AG04449 (cell line): ENCODE results near the gene PRDM11.
"Not testable (repeated sequence)": the region's sequence is repeated elsewhere in the genome, so short reads cannot be mapped to it uniquely, and the experiment has no call there.

ENCODE experiments used
- CTCF ChIA-PET: fragments of 350-600 bp; formaldehyde crosslinking; extraction: SDS; loops from one replicate; lab custom pipeline; 2021; ENCODE audit warnings: antibody characterized with exemption; lab: Yijun Ruan, JAX
- POLR2A ChIA-PET: fragments of 400-600, 350-600 bp; formaldehyde crosslinking; extraction: SDS; loops from one replicate; lab custom pipeline; 2020; ENCODE audit warnings: antibody characterized with exemption, inconsistent platforms; lab: Yijun Ruan, JAX
- DNase-seq: peaks from one replicate; pipeline ENCODE4 v3.0.0-alpha.2; 2010; ENCODE audit warnings: low read depth, low spot score
- H3K4me3 ChIP-seq: 2 replicates; pipeline ENCODE4 v1.5.1; 2011; ENCODE audit warnings: low read depth, mild to moderate bottlenecking, control low read depth, low read length
- TF ChIP-seq, protein P1 (sequence below): IDR thresholded peaks from one replicate; pipeline ENCODE4 v1.5.1; 2011; ENCODE audit warnings: mild to moderate bottlenecking, moderate library complexity, low read length, control low read depth, inconsistent platforms; ENCODE audit not compliant: insufficient read depth; ENCODE audit errors: missing control alignments

PRDM11 gene

DNA sequence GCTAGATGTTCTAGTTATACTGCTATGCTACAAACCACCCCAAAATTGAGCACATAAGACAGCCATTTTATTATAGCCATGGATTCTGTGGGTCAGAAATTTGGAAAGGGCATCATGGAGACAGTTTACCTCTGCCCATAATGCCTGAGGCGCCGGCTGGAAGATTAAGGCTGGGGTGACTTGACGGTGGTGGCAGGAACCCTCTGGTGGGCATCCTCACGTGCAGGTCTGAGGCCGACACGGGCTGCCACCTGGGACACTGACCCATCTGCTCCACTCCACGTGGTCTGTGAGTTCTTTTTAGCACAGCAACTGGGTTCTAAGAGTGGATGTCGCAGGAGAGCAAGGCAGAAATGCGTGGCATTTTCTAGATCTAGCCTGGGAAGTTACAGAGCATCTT lies 40.0 kb upstream of the PRDM11 start:
- no peak for DNase-seq
- ChIA-PET POLR2A (no interaction called here), CTCF (interaction anchor here (0.8 to 33.8 kb wide), 18 partner anchors 9 to 485 kb away, joined by 3 to 2237 read pairs (median 14); partner anchors contain the start of gene SYT13)
- H3K4me3 ChIP-seq, result no peak overlapping the region
- TF ChIP-seq, protein P1, sequence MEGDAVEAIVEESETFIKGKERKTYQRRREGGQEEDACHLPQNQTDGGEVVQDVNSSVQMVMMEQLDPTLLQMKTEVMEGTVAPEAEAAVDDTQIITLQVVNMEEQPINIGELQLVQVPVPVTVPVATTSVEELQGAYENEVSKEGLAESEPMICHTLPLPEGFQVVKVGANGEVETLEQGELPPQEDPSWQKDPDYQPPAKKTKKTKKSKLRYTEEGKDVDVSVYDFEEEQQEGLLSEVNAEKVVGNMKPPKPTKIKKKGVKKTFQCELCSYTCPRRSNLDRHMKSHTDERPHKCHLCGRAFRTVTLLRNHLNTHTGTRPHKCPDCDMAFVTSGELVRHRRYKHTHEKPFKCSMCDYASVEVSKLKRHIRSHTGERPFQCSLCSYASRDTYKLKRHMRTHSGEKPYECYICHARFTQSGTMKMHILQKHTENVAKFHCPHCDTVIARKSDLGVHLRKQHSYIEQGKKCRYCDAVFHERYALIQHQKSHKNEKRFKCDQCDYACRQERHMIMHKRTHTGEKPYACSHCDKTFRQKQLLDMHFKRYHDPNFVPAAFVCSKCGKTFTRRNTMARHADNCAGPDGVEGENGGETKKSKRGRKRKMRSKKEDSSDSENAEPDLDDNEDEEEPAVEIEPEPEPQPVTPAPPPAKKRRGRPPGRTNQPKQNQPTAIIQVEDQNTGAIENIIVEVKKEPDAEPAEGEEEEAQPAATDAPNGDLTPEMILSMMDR, result no peak

GRCh38 chr11:45107029-45107428 lies 39.4 kb upstream of the PRDM11 start:
- no peak for DNase-seq
- ChIA-PET CTCF (interaction anchor here (1.2 to 33.8 kb wide), 11 partner anchors 12 to 486 kb away, joined by 3 to 2237 read pairs (median 15); partner anchors contain the start of gene SYT13), POLR2A (no interaction called here)
- H3K4me3 ChIP-seq, result no peak overlapping the region
- TF ChIP-seq, protein P1, result no peak

DNA sequence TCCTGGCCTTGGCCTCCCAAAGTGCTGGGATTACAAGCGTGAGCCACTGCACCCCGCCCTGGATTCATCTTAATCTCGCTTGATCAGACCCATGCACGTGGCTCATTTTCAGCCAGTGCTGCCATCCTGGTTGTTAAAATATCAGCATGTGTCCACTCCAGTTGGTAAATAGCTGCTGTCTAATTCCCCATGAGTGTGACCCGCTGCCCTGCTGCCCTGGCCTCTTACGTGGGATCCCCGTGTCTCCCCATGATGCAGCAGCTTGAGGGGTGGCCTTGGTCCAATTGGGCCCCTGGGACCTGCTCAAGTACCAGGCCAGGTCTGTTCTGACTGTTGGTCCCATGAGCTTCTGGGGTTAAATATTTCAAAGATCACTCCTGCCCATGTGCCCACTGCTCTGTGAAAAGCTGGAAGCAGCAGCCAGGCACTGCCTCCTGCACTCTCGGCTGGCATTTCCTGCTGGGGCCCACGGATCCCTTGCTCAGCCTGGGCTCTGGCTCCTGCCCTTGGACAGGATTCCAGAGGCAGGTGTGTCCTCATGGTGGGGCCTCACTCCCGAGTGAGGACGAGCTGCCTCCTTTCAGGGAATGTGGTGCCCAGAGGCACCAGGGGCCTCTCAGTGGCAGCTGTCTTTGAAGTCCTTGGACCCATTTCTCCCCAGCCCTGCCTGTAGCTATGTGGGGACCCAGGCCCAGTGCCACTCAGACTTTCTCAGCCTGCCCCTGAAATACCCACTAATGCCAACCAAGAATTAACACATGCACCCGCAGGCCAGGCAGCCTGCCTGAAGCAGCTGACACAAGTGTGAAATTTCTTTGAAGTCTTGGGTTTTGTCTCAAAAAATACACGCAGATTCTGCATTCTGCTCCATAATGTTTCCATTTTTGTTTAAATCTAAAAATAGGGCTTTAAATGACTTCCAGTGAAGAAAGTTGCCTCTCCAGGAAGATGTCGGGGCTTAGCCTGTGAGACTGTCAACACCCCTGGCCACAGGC lies 38.1 kb upstream of the PRDM11 start:
- no peak for DNase-seq
- CTCF ChIA-PET, result interaction anchor here (0.9 to 33.8 kb wide), 13 partner anchors 9 to 663 kb away, joined by 3 to 2237 read pairs (median 5); partner anchors contain the start of gene SYT13

DNA sequence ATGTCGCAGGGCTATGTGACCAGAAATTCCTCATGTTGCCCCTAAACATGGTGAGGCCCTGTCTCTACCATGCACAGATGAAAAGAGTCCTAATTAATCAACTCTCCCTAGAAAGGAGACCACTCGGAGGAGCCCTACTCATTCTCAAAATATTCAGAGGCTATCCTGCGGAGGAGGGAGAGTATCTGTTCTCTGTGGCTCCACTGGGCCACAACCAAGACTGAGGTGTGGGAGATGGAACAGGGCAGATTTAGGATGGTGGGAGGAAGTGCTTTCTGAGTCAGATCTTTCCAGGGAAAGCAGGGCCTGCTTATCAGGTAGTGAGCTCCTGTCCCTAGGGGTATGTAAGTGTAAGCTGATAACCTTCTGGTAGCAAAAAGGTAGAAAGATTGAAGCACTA lies 37.0 kb upstream of the PRDM11 start:
- no peak overlapping the region for H3K4me3 ChIP-seq
- CTCF ChIA-PET, result interaction anchor here (0.6 to 33.8 kb wide), 25 partner anchors 12 to 658 kb away, joined by 3 to 2237 read pairs (median 6); partner anchors contain the start of gene SYT13
- TF ChIP-seq, protein P1, result no peak
- no peak for DNase-seq
- POLR2A ChIA-PET, result no interaction called here

More for the DNA sequence above, 38.1 kb upstream of the PRDM11 start:
- POLR2A ChIA-PET, result no interaction called here
- TF ChIP-seq, protein P1, result no peak
- no peak overlapping the region for H3K4me3 ChIP-seq

GRCh38 chr11:45110562-45110961 lies 35.9 kb upstream of the PRDM11 start:
- ChIA-PET POLR2A (no interaction called here), CTCF (interaction anchor here (0.7 to 33.8 kb wide), 47 partner anchors 8 to 661 kb away, joined by 3 to 2237 read pairs (median 5); partner anchors contain the start of gene SYT13)
- no peak for DNase-seq
- TF ChIP-seq, protein P1, result peak; percentile 60
- H3K4me3 ChIP-seq, result no peak overlapping the region

DNA sequence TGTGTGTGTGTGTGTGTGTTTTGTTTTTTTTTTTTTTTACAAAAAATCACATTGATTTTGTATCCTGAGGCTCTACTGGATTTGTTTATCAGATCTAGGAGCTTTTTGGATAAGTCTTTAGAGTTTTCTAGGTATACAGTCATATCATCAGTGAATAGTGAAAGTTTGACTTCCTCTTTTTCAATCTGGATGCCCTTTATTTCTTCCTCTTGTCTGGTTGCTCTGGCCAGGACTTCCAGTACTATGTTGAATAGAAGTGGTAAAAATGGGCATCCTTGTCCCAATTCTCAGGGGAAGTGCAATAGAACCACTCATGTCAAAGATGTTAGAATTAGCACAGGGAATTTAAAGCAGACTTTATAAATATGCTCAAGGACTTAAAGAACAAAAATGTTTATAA lies 32.6 kb upstream of the PRDM11 start:
- TF ChIP-seq, protein P1, result no peak
- ChIA-PET POLR2A (no interaction called here), CTCF (interaction anchor here (0.8 to 33.8 kb wide), 7 partner anchors 9 to 212 kb away, joined by 3 to 2237 read pairs (median 38); partner anchors contain the start of gene SYT13)
- H3K4me3 ChIP-seq, result no peak overlapping the region
- no peak for DNase-seq

DNA sequence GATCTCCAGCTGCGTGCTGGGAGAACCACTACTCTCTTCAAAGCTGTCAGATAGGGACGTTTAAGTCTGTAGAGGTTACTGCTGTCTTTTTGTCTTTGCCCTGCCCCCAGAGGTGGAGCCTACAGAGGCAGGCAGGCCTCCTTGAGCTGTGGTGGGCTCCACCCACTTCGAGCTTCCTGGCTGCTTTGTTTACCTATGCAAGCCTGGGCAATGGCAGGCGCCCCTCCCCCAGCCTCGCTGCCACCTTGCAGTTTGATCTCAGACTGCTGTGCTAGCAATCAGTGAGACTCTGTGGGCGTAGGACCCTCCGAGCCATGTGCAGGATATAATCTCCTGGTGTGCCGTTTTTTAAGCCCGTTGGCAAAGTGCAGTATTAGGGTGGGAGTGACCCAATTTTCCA lies 18.6 kb upstream of the PRDM11 start:
- H3K4me3 ChIP-seq, POLR2A ChIA-PET, DNase-seq: not testable (repeated sequence)
- CTCF ChIA-PET, result interaction anchor here (1.4 kb wide), 1 partner anchor 165 kb away, joined by 3 read pairs; no protein-coding TSS in a partner anchor
